SU-DHL-6 (cell line): Measurements from ENCODE around the gene CLK2.

Experiments used
- CTCF ChIP-seq: fragments of 200-600 bp; sonication (generic); IDR thresholded peaks from one replicate; pipeline ENCODE4 v1.5.1; 2017; ENCODE audit warnings: antibody characterized with exemption, mild to moderate bottlenecking, low read length, moderate library complexity; ENCODE audit not compliant: insufficient read depth, poor library complexity, severe bottlenecking
- EZH2phosphoT487 ChIP-seq: fragments of 200-600 bp; sonication (generic), shearing (Covaris generic); conservative IDR thresholded peaks from 2 replicates; pipeline ENCODE4 v1.6.1; 2018; ENCODE audit warnings: mild to moderate bottlenecking, antibody characterized with exemption, low read length, moderate library complexity, mixed read lengths

GRCh38 chr1:155273343-155274245 lies at the start of gene CLK2:
- TF ChIP-seq CTCF (no peak), EZH2phosphoT487 (no peak)
